HepG2 (cell line): Measurements from ENCODE around the gene CENPB. TPM values are rescaled to one million over a fixed set of nuclear protein-coding genes. Genes with fewer than 3 reads are reported as not detected.
A peak's percentile ranks its signal among the peaks of the same experiment; 100 is the strongest.

Source experiments
- CHD4 ChIP-seq: fragments of 200-600 bp; sonication (generic); IDR thresholded peaks from 2 replicates; pipeline ENCODE4 v1.7.0; 2017; ENCODE audit warnings: mild to moderate bottlenecking, low read length, borderline replicate concordance
- FOXA3 ChIP-seq: IDR thresholded peaks from 2 replicates; pipeline ENCODE4 v1.6.1; 2016; ENCODE audit warnings: missing genetic modification reagents, missing compliant biosample characterization
- GATAD2A ChIP-seq: IDR thresholded peaks from 2 replicates; pipeline ENCODE4 v1.6.1; 2016
- GLI4 ChIP-seq: sonication (generic); formaldehyde crosslinking; IDR thresholded peaks from 2 replicates; pipeline ENCODE4 v1.5.1; 2020; ENCODE audit warnings: missing genetic modification reagents, mild to moderate bottlenecking, moderate library complexity, borderline replicate concordance
- JUND ChIP-seq: sonication (generic); formaldehyde crosslinking; IDR thresholded peaks from 2 replicates; pipeline ENCODE4 v1.8.0; 2022; ENCODE audit warnings: mild to moderate bottlenecking, missing genetic modification reagents
- MZF1 ChIP-seq: sonication (generic); formaldehyde crosslinking; IDR thresholded peaks from 2 replicates; pipeline ENCODE4 v1.8.1; 2023; ENCODE audit warnings: mild to moderate bottlenecking, missing genetic modification reagents, borderline replicate concordance
- NFE2 ChIP-seq: sonication (generic); formaldehyde crosslinking; IDR thresholded peaks from 2 replicates; pipeline ENCODE4 v1.4.0; 2020; ENCODE audit warnings: missing genetic modification reagents
- PAX8 ChIP-seq: sonication (generic); formaldehyde crosslinking; IDR thresholded peaks from 2 replicates; pipeline ENCODE4 v1.8.0; 2022; ENCODE audit warnings: mild to moderate bottlenecking, missing genetic modification reagents, borderline replicate concordance
- SMARCE1 ChIP-seq: fragments of 450-650 bp; IDR thresholded peaks from 2 replicates; pipeline ENCODE4 v1.6.1; 2017; ENCODE audit warnings: borderline replicate concordance
- ZNF207 ChIP-seq: fragments of 450-650 bp; IDR thresholded peaks from 2 replicates; pipeline ENCODE4 v1.6.1; 2016; ENCODE audit warnings: antibody characterized with exemption, borderline replicate concordance
- ZNF33A ChIP-seq: sonication (generic); formaldehyde crosslinking; IDR thresholded peaks from 2 replicates; pipeline ENCODE4 v1.5.1; 2020; ENCODE audit warnings: missing genetic modification reagents, mild to moderate bottlenecking, moderate library complexity, borderline replicate concordance
- ZNF496 ChIP-seq: sonication (generic); formaldehyde crosslinking; IDR thresholded peaks from 2 replicates; pipeline ENCODE4 v1.8.1; 2023; ENCODE audit warnings: mild to moderate bottlenecking, moderate library complexity, missing genetic modification reagents; ENCODE audit not compliant: insufficient replicate concordance
- ZNF552 ChIP-seq: sonication (generic); formaldehyde crosslinking; IDR thresholded peaks from 2 replicates; pipeline ENCODE4 v1.9.0; 2022; ENCODE audit warnings: missing genetic modification reagents, mild to moderate bottlenecking, borderline replicate concordance
- ZSCAN12 ChIP-seq: sonication (generic); formaldehyde crosslinking; IDR thresholded peaks from 2 replicates; pipeline ENCODE4 v1.9.0; 2021; ENCODE audit warnings: mild to moderate bottlenecking, missing genetic modification reagents
- polyA plus RNA-seq, 8 experiments: library from polyadenylated mRNA; depleted of rRNA in 3 of 8; stranded (reverse) in 7 of 8; unstranded in 1 of 8; fragments of >200 nt; fragmentation: Illumina TruSeq in 4 of 8; extraction: Trizol in 4 of 8; gene quantifications; 2 replicates each; pipeline versions ENCODE4 v1.2.1 to v1.2.3, GENCODE V29; 2011 to 2016; ENCODE audit warnings: low read depth in 4 of 8, missing spikeins in 1 of 8, mixed read lengths in 1 of 8; ENCODE audit not compliant: insufficient read depth in 1 of 8
- total RNA-seq, 5 experiments: library from RNA; depleted of rRNA; stranded (reverse); fragments of >200 nt; fragmentation: Illumina TruSeq; extraction: Trizol; gene quantifications; 2 replicates each; pipeline ENCODE4 v1.2.3, GENCODE V29; 2016; ENCODE audit warnings: low read depth in 1 of 5
- TF ChIP-seq, protein P1 (sequence below): sonication (generic); formaldehyde crosslinking; IDR thresholded peaks from 2 replicates; pipeline ENCODE4 v1.8.1; 2022; ENCODE audit warnings: low read depth, mild to moderate bottlenecking, missing genetic modification reagents
- TF ChIP-seq, protein P2 (sequence below): sonication (generic); formaldehyde crosslinking; conservative IDR thresholded peaks from 2 replicates; pipeline ENCODE4 v1.4.0; 2020; ENCODE audit warnings: missing genetic modification reagents
- TF ChIP-seq, protein P3 (sequence below): sonication (generic); formaldehyde crosslinking; IDR thresholded peaks from 2 replicates; pipeline ENCODE4 v1.5.0; 2020; ENCODE audit warnings: missing genetic modification reagents
- TF ChIP-seq, protein P4 (sequence below): sonication (generic); formaldehyde crosslinking; conservative IDR thresholded peaks from 2 replicates; pipeline ENCODE4 v1.5.0; 2020; ENCODE audit warnings: missing genetic modification reagents

Gene CENPB
- total and polyA plus RNA-seq, 2 of the 13 experiments (the other 11 are each of a cell fraction or from before 2014, with no cell fraction given) = 10.4 to 54.5 TPM

DNA sequence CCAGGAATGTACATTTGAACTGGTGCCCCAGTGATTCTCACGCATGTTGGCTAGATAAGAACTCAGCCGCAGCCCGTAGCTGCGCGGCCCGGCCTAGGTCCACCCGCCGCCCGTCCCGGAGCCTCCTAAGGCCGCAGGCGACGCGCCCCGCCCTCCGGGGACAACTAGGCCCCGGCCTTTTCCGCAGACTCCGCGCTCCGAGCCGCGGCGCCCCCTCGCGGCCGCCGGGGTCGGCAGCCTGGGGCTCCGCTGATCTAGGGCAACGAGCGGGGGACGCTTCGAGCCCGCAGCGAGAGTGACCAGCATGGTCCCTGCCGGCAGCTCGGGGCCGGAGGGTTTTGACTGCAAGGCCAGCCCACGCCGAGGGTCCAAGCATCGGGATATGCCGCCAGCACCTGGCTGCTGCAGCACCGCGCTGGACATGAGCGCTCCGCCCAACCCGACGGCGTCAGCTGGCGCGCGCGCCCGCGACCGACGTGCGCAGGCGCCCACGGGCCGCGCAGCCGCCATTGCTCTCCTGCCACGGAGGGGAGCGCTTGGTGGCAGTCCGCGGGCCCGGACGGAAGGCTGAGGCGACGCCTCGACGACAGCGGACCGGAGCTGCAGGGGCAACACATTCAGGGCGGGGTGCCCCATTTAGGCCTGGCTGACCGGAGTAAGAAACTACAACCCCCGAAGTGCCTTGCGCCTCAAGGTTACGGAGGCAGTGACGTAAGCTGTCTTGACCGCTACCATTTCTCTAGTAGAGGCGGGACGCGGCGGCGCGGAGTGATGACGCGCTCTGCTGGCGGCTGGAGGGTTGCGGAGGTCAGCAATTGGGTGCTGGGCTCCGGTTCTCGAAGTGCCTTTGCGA, 33.7 kb upstream of the CENPB start, which contains the start of gene AP5S1 (continued):
- TF ChIP-seq, protein P1, sequence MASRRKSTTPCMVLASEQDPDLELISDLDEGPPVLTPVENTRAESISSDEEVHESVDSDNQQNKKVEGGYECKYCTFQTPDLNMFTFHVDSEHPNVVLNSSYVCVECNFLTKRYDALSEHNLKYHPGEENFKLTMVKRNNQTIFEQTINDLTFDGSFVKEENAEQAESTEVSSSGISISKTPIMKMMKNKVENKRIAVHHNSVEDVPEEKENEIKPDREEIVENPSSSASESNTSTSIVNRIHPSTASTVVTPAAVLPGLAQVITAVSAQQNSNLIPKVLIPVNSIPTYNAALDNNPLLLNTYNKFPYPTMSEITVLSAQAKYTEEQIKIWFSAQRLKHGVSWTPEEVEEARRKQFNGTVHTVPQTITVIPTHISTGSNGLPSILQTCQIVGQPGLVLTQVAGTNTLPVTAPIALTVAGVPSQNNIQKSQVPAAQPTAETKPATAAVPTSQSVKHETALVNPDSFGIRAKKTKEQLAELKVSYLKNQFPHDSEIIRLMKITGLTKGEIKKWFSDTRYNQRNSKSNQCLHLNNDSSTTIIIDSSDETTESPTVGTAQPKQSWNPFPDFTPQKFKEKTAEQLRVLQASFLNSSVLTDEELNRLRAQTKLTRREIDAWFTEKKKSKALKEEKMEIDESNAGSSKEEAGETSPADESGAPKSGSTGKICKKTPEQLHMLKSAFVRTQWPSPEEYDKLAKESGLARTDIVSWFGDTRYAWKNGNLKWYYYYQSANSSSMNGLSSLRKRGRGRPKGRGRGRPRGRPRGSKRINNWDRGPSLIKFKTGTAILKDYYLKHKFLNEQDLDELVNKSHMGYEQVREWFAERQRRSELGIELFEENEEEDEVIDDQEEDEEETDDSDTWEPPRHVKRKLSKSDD (CRISPR knock-in tag) = peak; percentile 99
- TF ChIP-seq, protein P2, sequence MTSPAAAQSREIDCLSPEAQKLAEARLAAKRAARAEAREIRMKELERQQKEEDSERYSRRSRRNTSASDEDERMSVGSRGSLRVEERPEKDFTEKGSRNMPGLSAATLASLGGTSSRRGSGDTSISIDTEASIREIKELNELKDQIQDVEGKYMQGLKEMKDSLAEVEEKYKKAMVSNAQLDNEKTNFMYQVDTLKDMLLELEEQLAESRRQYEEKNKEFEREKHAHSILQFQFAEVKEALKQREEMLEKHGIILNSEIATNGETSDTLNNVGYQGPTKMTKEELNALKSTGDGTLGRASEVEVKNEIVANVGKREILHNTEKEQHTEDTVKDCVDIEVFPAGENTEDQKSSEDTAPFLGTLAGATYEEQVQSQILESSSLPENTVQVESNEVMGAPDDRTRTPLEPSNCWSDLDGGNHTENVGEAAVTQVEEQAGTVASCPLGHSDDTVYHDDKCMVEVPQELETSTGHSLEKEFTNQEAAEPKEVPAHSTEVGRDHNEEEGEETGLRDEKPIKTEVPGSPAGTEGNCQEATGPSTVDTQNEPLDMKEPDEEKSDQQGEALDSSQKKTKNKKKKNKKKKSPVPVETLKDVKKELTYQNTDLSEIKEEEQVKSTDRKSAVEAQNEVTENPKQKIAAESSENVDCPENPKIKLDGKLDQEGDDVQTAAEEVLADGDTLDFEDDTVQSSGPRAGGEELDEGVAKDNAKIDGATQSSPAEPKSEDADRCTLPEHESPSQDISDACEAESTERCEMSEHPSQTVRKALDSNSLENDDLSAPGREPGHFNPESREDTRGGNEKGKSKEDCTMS (CRISPR knock-in tag) = no peak; the same call in none of the 2 replicates
- peak; percentile 54; the same call in 1 of the 2 replicates for TF ChIP-seq NFE2 (CRISPR knock-in tag)
- peak; percentile 78; the same call in 1 of the 2 replicates for TF ChIP-seq JUND (CRISPR knock-in tag)
- peak; percentile 92 for TF ChIP-seq ZNF552
- no peak for TF ChIP-seq ZNF33A (CRISPR knock-in tag)
- no peak for TF ChIP-seq ZNF207
- TF ChIP-seq SMARCE1 = no peak
- peak; percentile 89 for TF ChIP-seq ZSCAN12
- TF ChIP-seq, protein P3, sequence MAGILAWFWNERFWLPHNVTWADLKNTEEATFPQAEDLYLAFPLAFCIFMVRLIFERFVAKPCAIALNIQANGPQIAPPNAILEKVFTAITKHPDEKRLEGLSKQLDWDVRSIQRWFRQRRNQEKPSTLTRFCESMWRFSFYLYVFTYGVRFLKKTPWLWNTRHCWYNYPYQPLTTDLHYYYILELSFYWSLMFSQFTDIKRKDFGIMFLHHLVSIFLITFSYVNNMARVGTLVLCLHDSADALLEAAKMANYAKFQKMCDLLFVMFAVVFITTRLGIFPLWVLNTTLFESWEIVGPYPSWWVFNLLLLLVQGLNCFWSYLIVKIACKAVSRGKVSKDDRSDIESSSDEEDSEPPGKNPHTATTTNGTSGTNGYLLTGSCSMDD (CRISPR knock-in tag) = peak; percentile 95; the same call in 1 of the 2 replicates
- peak; percentile 33; the same call in 1 of the 2 replicates for TF ChIP-seq GLI4 (CRISPR knock-in tag)
- peak; percentile 74 for TF ChIP-seq GATAD2A (CRISPR knock-in tag)
- no peak for TF ChIP-seq ZNF496 (CRISPR knock-in tag)
- peak; percentile 73 for TF ChIP-seq FOXA3
- TF ChIP-seq, protein P4, sequence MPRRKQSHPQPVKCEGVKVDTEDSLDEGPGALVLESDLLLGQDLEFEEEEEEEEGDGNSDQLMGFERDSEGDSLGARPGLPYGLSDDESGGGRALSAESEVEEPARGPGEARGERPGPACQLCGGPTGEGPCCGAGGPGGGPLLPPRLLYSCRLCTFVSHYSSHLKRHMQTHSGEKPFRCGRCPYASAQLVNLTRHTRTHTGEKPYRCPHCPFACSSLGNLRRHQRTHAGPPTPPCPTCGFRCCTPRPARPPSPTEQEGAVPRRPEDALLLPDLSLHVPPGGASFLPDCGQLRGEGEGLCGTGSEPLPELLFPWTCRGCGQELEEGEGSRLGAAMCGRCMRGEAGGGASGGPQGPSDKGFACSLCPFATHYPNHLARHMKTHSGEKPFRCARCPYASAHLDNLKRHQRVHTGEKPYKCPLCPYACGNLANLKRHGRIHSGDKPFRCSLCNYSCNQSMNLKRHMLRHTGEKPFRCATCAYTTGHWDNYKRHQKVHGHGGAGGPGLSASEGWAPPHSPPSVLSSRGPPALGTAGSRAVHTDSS = peak; percentile 98
- 0 out of 2 replicates have a peak, but pooled peaks have one; percentile 69 for TF ChIP-seq MZF1
- peak; percentile 90 for TF ChIP-seq PAX8
- TF ChIP-seq CHD4 = no peak
